ENCODE results near the gene TPT1. TPM values are rescaled to one million over a fixed set of nuclear protein-coding genes. Genes with fewer than 3 reads are reported as not detected.

The TPT1 gene
- total and polyA plus RNA-seq, 9 of the 15 experiments (the other 6 are each of a cell fraction or from before 2014, with no cell fraction given), result 602 to 2,508 (median 1,784) TPM

- TF ChIP-seq ZNF740 (CRISPR knock-in tag; IDR thresholded peaks at IDR 0.05) (peak; percentile 54; the same call in 1 of the 2 replicates), ZNF740 (tag; IDR thresholded peaks at IDR 0.05) (peak in 1 of 2 experiments; percentile 85; a peak in 2 of 4 replicates), CHD1 (IDR thresholded peaks at IDR 0.05; ENCODE audit: low read length) (peak; percentile 8), TBL1XR1 (IDR thresholded peaks at IDR 0.05; ENCODE audit: low read length in 2 of 2) (peak in 1 of 2 experiments; percentile 79; a peak in 2 of 4 replicates), PYGO2 (tag; IDR thresholded peaks at IDR 0.05) (no peak), LCOR (CRISPR knock-in tag; IDR thresholded peaks at IDR 0.05) (0 out of 2 replicates have a peak, but pooled peaks have one; percentile 36), SMC3 (conservative IDR thresholded peaks at IDR 0.05; ENCODE audit: insufficient read depth, low read depth, low read length) (0 out of 2 replicates have a peak, but pooled peaks have one; percentile 6), HCFC1 (IDR thresholded peaks at IDR 0.05; ENCODE audit: low read depth, low read length) (peak; percentile 42; the same call in 1 of the 2 replicates), HNRNPL (IDR thresholded peaks at IDR 0.05; ENCODE audit: low read depth, low read length) (no peak), RBFOX2 (IDR thresholded peaks at IDR 0.05; ENCODE audit: low read depth, low read length) (peak; percentile 94), ETS1 (conservative IDR thresholded peaks at IDR 0.05; ENCODE audit: control insufficient read depth, low read depth, low read length) (peak; percentile 61; the same call in 1 of the 2 replicates), ZNF398 (CRISPR knock-in tag; IDR thresholded peaks at IDR 0.05) (no peak), ZNF212 (CRISPR knock-in tag; IDR thresholded peaks at IDR 0.05) (no peak), CXXC5 (CRISPR knock-in tag; IDR thresholded peaks at IDR 0.05) (peak; percentile 60), TFAP4 (CRISPR knock-in tag; IDR thresholded peaks at IDR 0.05; ENCODE audit: borderline replicate concordance) (peak; percentile 25; the same call in 1 of the 2 replicates), SRF (CRISPR knock-in tag; IDR thresholded peaks at IDR 0.05) (no peak), HDGF (IDR thresholded peaks at IDR 0.05) (no peak), TCF7L2 (IDR thresholded peaks at IDR 0.05; ENCODE audit: low read depth, low read length) (no peak), RBM25 (IDR thresholded peaks at IDR 0.05; ENCODE audit: low read depth, low read length, severe bottlenecking) (no peak), NRF1 (conservative IDR thresholded peaks at IDR 0.05 in 1 of 2, IDR thresholded peaks at IDR 0.05 in 1 of 2) (peak; percentile 78 to 83), CREM (IDR thresholded peaks at IDR 0.05; ENCODE audit: low read depth) (peak; percentile 69), POLR2H (tag; IDR thresholded peaks at IDR 0.05; ENCODE audit: low read depth) (peak; percentile 31; the same call in 1 of the 2 replicates), MTA1 (IDR thresholded peaks at IDR 0.05; ENCODE audit: borderline replicate concordance) (no peak)
These were observed 455 bp downstream of the TPT1 start (continued) for GRCh38 chr13:45340422-45341033.
